ENCODE results near the gene SIGLEC14.
"Not testable (repeated sequence)": the region's sequence is repeated elsewhere in the genome, so short reads cannot be mapped to it uniquely, and the experiment has no call there.

The SIGLEC14 gene

GRCh38 chr19:51668216-51668615 is 21.6 kb upstream of the SIGLEC14 start:
- DNase-seq, result no peak

GRCh38 chr19:51664997-51665396 is 18.4 kb upstream of the SIGLEC14 start:
- DNase-seq, result no peak

GRCh38 chr19:51664131-51664530 is 17.5 kb upstream of the SIGLEC14 start:
- DNase-seq, result no peak

GRCh38 chr19:51663650-51664049 is 17.0 kb upstream of the SIGLEC14 start:
- DNase-seq, result no peak

GRCh38 chr19:51660975-51661600 is 14.5 kb upstream of the SIGLEC14 start:
- peak; percentile 72 for DNase-seq

GRCh38 chr19:51654783-51655182 is 8.2 kb upstream of the SIGLEC14 start:
- DNase-seq, result no peak

GRCh38 chr19:51653162-51653561 is 6.5 kb upstream of the SIGLEC14 start:
- no peak for DNase-seq

GRCh38 chr19:51652266-51652665 is 5.6 kb upstream of the SIGLEC14 start:
- DNase-seq, result no peak

GRCh38 chr19:51651216-51651846 is 4.7 kb upstream of the SIGLEC14 start:
- DNase-seq, result no peak

GRCh38 chr19:51647318-51647717 is 693 bp upstream of the SIGLEC14 start:
- no peak for DNase-seq

GRCh38 chr19:51644636-51645271 is 1.9 kb downstream of the SIGLEC14 start:
- no peak for DNase-seq

- DNase-seq, result no peak
Observed at GRCh38 chr19:51641648-51642047, 5.0 kb downstream of the SIGLEC14 start.

- no peak for DNase-seq
Observed at GRCh38 chr19:51640386-51640785, 6.2 kb downstream of the SIGLEC14 start.

- DNase-seq, result no peak
Observed at GRCh38 chr19:51639916-51640315, 6.7 kb downstream of the SIGLEC14 start.

- DNase-seq, result no peak
Observed at GRCh38 chr19:51637362-51637978, 9.2 kb downstream of the SIGLEC14 start.

- no peak for DNase-seq
Observed at GRCh38 chr19:51632126-51632525, 14.5 kb downstream of the SIGLEC14 start.

GRCh38 chr19:51630315-51630714 is 16.3 kb downstream of the SIGLEC14 start, which contains the start of gene SIGLEC5:
Gene SIGLEC5 (minus strand): TSS chr19:51630401. CDS start chr19:51630335, 66 bp downstream.
- not testable (repeated sequence) for DNase-seq

- no peak for DNase-seq
Observed at GRCh38 chr19:51628153-51628939, 18.3 kb downstream of the SIGLEC14 start.

GRCh38 chr19:51627491-51628138 is 19.0 kb downstream of the SIGLEC14 start:
- DNase-seq, result no peak

GRCh38 chr19:51626675-51627074 is 19.9 kb downstream of the SIGLEC14 start:
- DNase-seq, result no peak

- DNase-seq, result no peak
Observed at GRCh38 chr19:51621178-51621577, 25.4 kb downstream of the SIGLEC14 start.

GRCh38 chr19:51615991-51616390 is 30.6 kb downstream of the SIGLEC14 start:
- no peak for DNase-seq
